Measurements from ENCODE around the gene SLC38A3.

Gene SLC38A3

DNA sequence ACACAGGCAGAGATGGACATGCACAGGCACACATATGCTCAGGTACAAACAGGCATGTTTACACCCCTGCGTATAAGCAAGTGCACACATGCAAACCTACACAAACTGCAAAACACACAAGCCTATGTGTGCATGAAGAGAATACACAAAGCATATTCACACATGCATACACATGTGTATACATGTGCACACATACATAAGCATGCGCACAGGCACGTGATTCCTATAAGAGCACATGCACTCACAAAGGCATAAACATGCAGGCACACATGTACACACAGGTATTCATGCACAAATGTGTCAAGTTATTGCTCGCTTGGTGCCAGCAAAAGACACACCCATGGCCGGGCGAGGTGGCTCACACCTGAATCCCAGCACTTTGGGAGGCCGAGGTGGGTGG, 15.1 kb upstream of the SLC38A3 start:
- Histone ChIP-seq H3K9me3 (no peaks in the 10 kb centered on the region), H3K4me3 (ENCODE audit: low read depth in 1 of 2, low read length in 1 of 2) (no peak overlapping the region), H3K36me3 (no peaks in the 10 kb centered on the region), H3K27me3 (peaks cover 26% of the 10 kb centered on the region), H3K4me1 (ENCODE audit: control insufficient read depth in 1 of 2, insufficient read depth in 1 of 2, low read depth in 1 of 2, low read length in 1 of 2) (peaks cover 6 to 10% of the 10 kb centered on the region in 2 experiments), H3K27ac (no peak overlapping the region)
- TF ChIP-seq, protein P1, sequence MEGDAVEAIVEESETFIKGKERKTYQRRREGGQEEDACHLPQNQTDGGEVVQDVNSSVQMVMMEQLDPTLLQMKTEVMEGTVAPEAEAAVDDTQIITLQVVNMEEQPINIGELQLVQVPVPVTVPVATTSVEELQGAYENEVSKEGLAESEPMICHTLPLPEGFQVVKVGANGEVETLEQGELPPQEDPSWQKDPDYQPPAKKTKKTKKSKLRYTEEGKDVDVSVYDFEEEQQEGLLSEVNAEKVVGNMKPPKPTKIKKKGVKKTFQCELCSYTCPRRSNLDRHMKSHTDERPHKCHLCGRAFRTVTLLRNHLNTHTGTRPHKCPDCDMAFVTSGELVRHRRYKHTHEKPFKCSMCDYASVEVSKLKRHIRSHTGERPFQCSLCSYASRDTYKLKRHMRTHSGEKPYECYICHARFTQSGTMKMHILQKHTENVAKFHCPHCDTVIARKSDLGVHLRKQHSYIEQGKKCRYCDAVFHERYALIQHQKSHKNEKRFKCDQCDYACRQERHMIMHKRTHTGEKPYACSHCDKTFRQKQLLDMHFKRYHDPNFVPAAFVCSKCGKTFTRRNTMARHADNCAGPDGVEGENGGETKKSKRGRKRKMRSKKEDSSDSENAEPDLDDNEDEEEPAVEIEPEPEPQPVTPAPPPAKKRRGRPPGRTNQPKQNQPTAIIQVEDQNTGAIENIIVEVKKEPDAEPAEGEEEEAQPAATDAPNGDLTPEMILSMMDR (IDR thresholded peaks at IDR 0.05) = no peak

DNA sequence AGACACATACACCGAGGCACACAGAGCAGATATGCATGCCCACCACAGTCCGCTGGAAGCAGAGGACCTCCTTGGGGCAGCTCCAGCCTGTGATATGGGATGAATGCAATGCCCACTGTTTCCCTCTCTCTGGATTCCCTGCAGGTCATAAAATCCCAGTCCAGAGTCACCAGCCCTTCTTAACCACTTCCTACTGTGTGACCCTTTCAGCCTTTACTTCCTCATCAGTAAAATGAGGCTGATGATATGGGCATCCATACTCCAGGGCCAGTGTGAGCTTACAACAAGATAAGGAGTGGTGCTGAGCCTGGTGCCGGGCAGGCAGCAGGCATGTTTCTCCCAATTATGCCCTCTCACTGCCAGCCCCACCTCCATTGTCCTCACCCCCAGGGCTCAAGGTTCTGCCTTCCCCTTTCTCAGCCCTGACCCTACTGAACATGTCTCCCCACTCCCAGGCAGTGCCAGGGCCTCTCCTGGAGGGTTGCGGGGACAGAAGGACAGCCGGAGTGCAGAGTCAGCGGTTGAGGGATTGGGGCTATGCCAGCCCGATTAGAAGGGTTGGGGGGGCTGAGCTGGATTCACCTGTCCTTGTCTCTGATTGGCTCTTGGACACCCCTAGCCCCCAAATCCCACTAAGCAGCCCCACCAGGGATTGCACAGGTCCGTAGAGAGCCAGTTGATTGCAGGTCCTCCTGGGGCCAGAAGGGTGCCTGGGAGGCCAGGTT, 14.0 kb upstream of the SLC38A3 start, which contains the start of gene GNAT1:
Gene GNAT1, plus strand, starts transcription at position 675 of the 725 bp plus-strand sequence. CDS start 116 bp downstream, outside the sequence.
- Histone ChIP-seq H3K4me1 (ENCODE audit: control insufficient read depth in 1 of 2, insufficient read depth in 1 of 2, low read depth in 1 of 2, low read length in 1 of 2) (peaks cover 6 to 10% of the 10 kb centered on the region in 2 experiments), H3K27ac (no peak within 1 kb of the TSS), H3K36me3 (no peaks in the 10 kb centered on the region), H3K9me3 (no peaks in the 10 kb centered on the region), H3K4me3 (ENCODE audit: low read depth in 1 of 2, low read length in 1 of 2) (no peak within 1 kb of the TSS), H3K27me3 (peaks cover 37% of the 10 kb centered on the region)
- TF ChIP-seq, protein P1 (IDR thresholded peaks at IDR 0.05) = no peak

DNA sequence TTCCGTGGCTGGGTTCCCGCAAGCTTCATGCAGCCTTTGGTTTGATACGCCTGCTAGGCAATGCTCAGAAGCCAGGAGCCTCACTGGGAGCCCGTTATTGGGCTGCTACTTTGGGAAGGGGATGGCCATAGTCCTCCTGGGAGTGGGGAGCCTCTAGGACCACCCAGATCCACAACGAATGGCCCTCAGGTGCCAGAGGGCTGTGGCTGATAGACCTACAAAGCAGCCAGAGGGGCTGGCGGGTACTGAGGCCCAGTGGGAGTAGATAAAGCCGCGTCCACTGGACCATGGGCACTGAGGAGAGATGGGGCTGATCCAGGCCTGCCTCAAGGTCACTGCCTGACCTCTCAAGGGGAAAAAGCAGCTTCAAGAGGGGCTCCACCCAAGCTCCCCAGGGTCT, 12.9 kb upstream of the SLC38A3 start:
- Histone ChIP-seq H3K27ac (no peak overlapping the region), H3K36me3 (no peaks in the 10 kb centered on the region), H3K4me1 (ENCODE audit: control insufficient read depth in 1 of 2, insufficient read depth in 1 of 2, low read depth in 1 of 2, low read length in 1 of 2) (peaks cover 6 to 10% of the 10 kb centered on the region in 2 experiments), H3K4me3 (ENCODE audit: low read depth in 1 of 2, low read length in 1 of 2) (no peak overlapping the region), H3K27me3 (peaks cover 47% of the 10 kb centered on the region), H3K9me3 (no peaks in the 10 kb centered on the region)
- TF ChIP-seq, protein P1 (IDR thresholded peaks at IDR 0.05) = no peak

DNA sequence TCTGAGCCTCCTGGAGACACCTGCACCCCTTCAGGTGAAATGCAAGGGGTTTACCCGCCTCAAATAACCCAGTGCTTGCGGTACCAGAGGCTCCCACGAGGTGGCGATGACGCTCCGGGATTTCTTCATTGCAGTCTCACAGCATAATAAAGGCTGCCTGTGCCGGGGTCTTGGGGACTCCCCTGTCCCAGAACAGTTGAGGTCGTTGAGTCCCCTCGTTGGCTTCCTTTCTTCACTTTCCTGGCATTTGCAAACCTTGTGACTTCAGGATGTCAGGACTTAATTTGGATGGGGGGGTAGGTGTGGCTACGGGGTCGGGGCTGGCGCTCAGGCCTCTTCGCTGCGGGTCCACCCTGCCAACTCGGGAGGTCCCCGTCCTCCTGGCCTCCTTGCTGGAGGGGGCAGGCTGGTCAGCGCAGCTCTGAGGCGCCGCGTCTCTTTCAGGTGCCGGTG, 12.4 kb upstream of the SLC38A3 start:
- Histone ChIP-seq H3K27ac (no peak overlapping the region), H3K9me3 (no peaks in the 10 kb centered on the region), H3K4me1 (ENCODE audit: control insufficient read depth in 1 of 2, insufficient read depth in 1 of 2, low read depth in 1 of 2, low read length in 1 of 2) (peaks cover 6 to 10% of the 10 kb centered on the region in 2 experiments), H3K27me3 (peaks cover 53% of the 10 kb centered on the region), H3K36me3 (no peaks in the 10 kb centered on the region), H3K4me3 (ENCODE audit: low read depth in 1 of 2, low read length in 1 of 2) (no peak overlapping the region)
- TF ChIP-seq, protein P1 (IDR thresholded peaks at IDR 0.05) = peak; percentile 92

DNA sequence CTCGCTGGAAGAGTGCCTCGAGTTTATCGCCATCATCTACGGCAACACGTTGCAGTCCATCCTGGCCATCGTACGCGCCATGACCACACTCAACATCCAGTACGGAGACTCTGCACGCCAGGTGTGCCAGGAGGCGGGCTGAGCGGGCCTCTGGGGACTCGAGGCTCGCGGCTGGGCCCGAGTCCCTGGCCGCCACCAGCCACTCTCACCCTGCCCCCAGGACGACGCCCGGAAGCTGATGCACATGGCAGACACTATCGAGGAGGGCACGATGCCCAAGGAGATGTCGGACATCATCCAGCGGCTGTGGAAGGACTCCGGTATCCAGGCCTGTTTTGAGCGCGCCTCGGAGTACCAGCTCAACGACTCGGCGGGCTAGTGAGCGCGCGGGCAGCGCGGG, 11.8 kb upstream of the SLC38A3 start:
- Histone ChIP-seq H3K9me3 (no peaks in the 10 kb centered on the region), H3K27me3 (peaks cover 59% of the 10 kb centered on the region), H3K27ac (no peak overlapping the region), H3K4me1 (ENCODE audit: control insufficient read depth in 1 of 2, insufficient read depth in 1 of 2, low read depth in 1 of 2, low read length in 1 of 2) (peaks cover 6 to 10% of the 10 kb centered on the region in 2 experiments), H3K4me3 (ENCODE audit: low read depth in 1 of 2, low read length in 1 of 2) (no peak overlapping the region), H3K36me3 (no peaks in the 10 kb centered on the region)
- TF ChIP-seq, protein P1 (IDR thresholded peaks at IDR 0.05) = no peak

All from neutrophil (primary cell).